SK-N-SH (cell line): Measurements from ENCODE around the gene LRCH2. TPM values are rescaled to one million over a fixed set of nuclear protein-coding genes. Genes with fewer than 3 reads are reported as not detected.

Experiments used
- CTCF ChIA-PET: fragments of 300-600, 350-600 bp; formaldehyde crosslinking; extraction: SDS; loops from one replicate; lab custom pipeline; 2021; lab: Yijun Ruan, JAX
- POLR2A ChIA-PET: fragments of 350-600 bp; sonication (Branson Sonifier 250); formaldehyde crosslinking; extraction: SDS; loops from one replicate; lab custom pipeline; 2020; ENCODE audit warnings: antibody characterized with exemption, inconsistent platforms; lab: Yijun Ruan, JAX
- DNase-seq: peaks from one replicate; pipeline ENCODE4 v3.0.0; 2012
- H2AFZ ChIP-seq: fragments of 200-600 bp; sonication (generic); 2 replicates; pipeline ENCODE4 v1.8.1; 2016; ENCODE audit warnings: antibody characterized with exemption, mild to moderate bottlenecking, low read depth
- H3F3A ChIP-seq: fragments of 200-600 bp; sonication (generic); replicated peaks from 2 replicates; pipeline ENCODE3; 2016; ENCODE audit warnings: antibody characterized with exemption, mild to moderate bottlenecking; ENCODE audit not compliant: insufficient read depth
- H3K27ac ChIP-seq, 2 experiments: fragments of 200-500 bp in 1 of 2; fragments of 200-600 bp in 1 of 2; sonication (Bioruptor generic) in 1 of 2; sonication (generic), shearing (Covaris generic) in 1 of 2; 2 replicates each; pipeline versions ENCODE4 v1.5.1 to v1.6.1; 2014 to 2016; ENCODE audit warnings: low read depth in 2 of 2, inconsistent platforms in 1 of 2, low read length in 1 of 2, mild to moderate bottlenecking in 1 of 2, mixed read lengths in 1 of 2
- H3K27me3 ChIP-seq: fragments of 200-600 bp; sonication (generic), shearing (Covaris generic); 2 replicates; pipeline ENCODE4 v1.6.1; 2016; ENCODE audit warnings: mixed run types; ENCODE audit not compliant: insufficient read depth
- H3K36me3 ChIP-seq, 2 experiments: fragments of 200-500 bp in 1 of 2; fragments of 200-600 bp in 1 of 2; sonication (Bioruptor generic) in 1 of 2; sonication (generic) in 1 of 2; replicated peaks in 1 of 2; 2 replicates each; pipeline versions ENCODE3 to v1.5.1; 2014 to 2016; ENCODE audit warnings: low read length in 1 of 2, mild to moderate bottlenecking in 1 of 2; ENCODE audit not compliant: insufficient read depth in 2 of 2, control insufficient read depth in 1 of 2
- H3K4me1 ChIP-seq, 2 experiments: fragments of 200-500 bp in 1 of 2; fragments of 200-600 bp in 1 of 2; sonication (Bioruptor generic) in 1 of 2; sonication (generic), shearing (Covaris generic) in 1 of 2; 2 replicates each; pipeline versions ENCODE4 v1.5.1 to v1.6.1; 2014 to 2016; ENCODE audit warnings: low read depth in 1 of 2, low read length in 1 of 2, mixed run types in 1 of 2; ENCODE audit not compliant: insufficient read depth in 2 of 2, control insufficient read depth in 1 of 2
- H3K4me2 ChIP-seq: fragments of 200-600 bp; sonication (generic), shearing (Covaris generic); 2 replicates; pipeline ENCODE4 v1.6.1; 2017; ENCODE audit warnings: mixed run types
- H3K4me3 ChIP-seq, 2 experiments: fragments of 200-500 bp in 1 of 2; fragments of 200-600 bp in 1 of 2; sonication (Bioruptor generic) in 1 of 2; sonication (generic), shearing (Covaris generic) in 1 of 2; 2 replicates each; pipeline versions ENCODE4 v1.5.1 to v1.8.1; 2014 to 2016; ENCODE audit warnings: low read depth in 2 of 2, inconsistent platforms in 1 of 2, low read length in 1 of 2, mild to moderate bottlenecking in 1 of 2, mixed read lengths in 1 of 2, moderate library complexity in 1 of 2
- H3K79me2 ChIP-seq: fragments of 200-600 bp; sonication (generic); 2 replicates; pipeline ENCODE4 v1.8.1; 2017; ENCODE audit warnings: mild to moderate bottlenecking; ENCODE audit not compliant: insufficient read depth
- H3K9ac ChIP-seq: fragments of 200-600 bp; sonication (generic); 2 replicates; pipeline ENCODE4 v1.6.1; 2017; ENCODE audit warnings: mixed run types
- H3K9me2 ChIP-seq: fragments of 200-600 bp; sonication (generic); 2 replicates; pipeline ENCODE4 v1.6.1; 2017; ENCODE audit warnings: mixed run types
- H3K9me3 ChIP-seq: fragments of 200-600 bp; sonication (generic); 2 replicates; pipeline ENCODE4 v1.6.1; 2017; ENCODE audit warnings: mixed run types, mild to moderate bottlenecking, moderate library complexity
- H4K20me1 ChIP-seq: fragments of 200-600 bp; sonication (generic); 2 replicates; pipeline ENCODE4 v1.6.1; 2017; ENCODE audit warnings: mild to moderate bottlenecking, mixed run types; ENCODE audit not compliant: insufficient read depth
- ELF1 ChIP-seq: IDR thresholded peaks from 2 replicates; pipeline ENCODE4 v1.4.0; 2012
- EZH2phosphoT487 ChIP-seq: fragments of 200-600 bp; sonication (generic); IDR thresholded peaks from 2 replicates; pipeline ENCODE4 v1.6.1; 2017; ENCODE audit warnings: low read depth, mixed run types, mild to moderate bottlenecking, antibody characterized with exemption, moderate library complexity, borderline replicate concordance
- FOSL2 ChIP-seq: IDR thresholded peaks from 2 replicates; pipeline ENCODE4 v1.4.0; 2012; ENCODE audit warnings: low read depth, mild to moderate bottlenecking, moderate library complexity, borderline replicate concordance
- FOXM1 ChIP-seq: IDR thresholded peaks from 2 replicates; pipeline ENCODE4 v1.4.0; 2012; ENCODE audit warnings: low read depth, mild to moderate bottlenecking
- JUND ChIP-seq: IDR thresholded peaks from 2 replicates; pipeline ENCODE4 v1.4.0; 2012
- MAX ChIP-seq: IDR thresholded peaks from 2 replicates; pipeline ENCODE4 v1.4.0; 2012; ENCODE audit warnings: low read depth
- MEF2A ChIP-seq: IDR thresholded peaks from 2 replicates; pipeline ENCODE4 v1.4.0; 2012; ENCODE audit warnings: low read depth, borderline replicate concordance
- NFIC ChIP-seq: IDR thresholded peaks from 2 replicates; pipeline ENCODE4 v1.4.0; 2012; ENCODE audit warnings: borderline replicate concordance
- POLR2AphosphoS5 ChIP-seq: IDR thresholded peaks from 2 replicates; pipeline ENCODE4 v1.6.1; 2012; ENCODE audit warnings: low read depth, low read length
- RAD21 ChIP-seq: IDR thresholded peaks from 2 replicates; pipeline ENCODE4 v1.6.1; 2012; ENCODE audit warnings: mild to moderate bottlenecking, low read length
- RXRA ChIP-seq: IDR thresholded peaks from 2 replicates; pipeline ENCODE4 v1.4.0; 2012; ENCODE audit warnings: low read depth, mild to moderate bottlenecking, borderline replicate concordance
- SIN3A ChIP-seq: IDR thresholded peaks from 2 replicates; pipeline ENCODE4 v1.6.1; 2012; ENCODE audit warnings: low read depth, mild to moderate bottlenecking, low read length, moderate library complexity, borderline replicate concordance
- SMC3 ChIP-seq: IDR thresholded peaks from 2 replicates; pipeline ENCODE4 v1.6.1; 2012; ENCODE audit warnings: low read depth, low read length, improper control_type of control experiment
- TCF12 ChIP-seq: IDR thresholded peaks from 2 replicates; pipeline ENCODE4 v1.4.0; 2012
- TEAD4 ChIP-seq: IDR thresholded peaks from 2 replicates; pipeline ENCODE4 v1.4.0; 2012; ENCODE audit warnings: mild to moderate bottlenecking, borderline replicate concordance; ENCODE audit not compliant: insufficient read depth
- WGBS: methylation state at CpG from one replicate; pipeline ENCODE4 v1.1.6; 2017; ENCODE audit warnings: low lambda C conversion rate; 5-methylcytosine and 5-hydroxymethylcytosine counted together
- polyA plus RNA-seq, 3 experiments: library from polyadenylated mRNA; depleted of rRNA; stranded (reverse); fragments of >200 nt; gene quantifications; 2 replicates each; pipeline ENCODE4 v1.2.3, GENCODE V29; 2012
- TF ChIP-seq, protein P1 (sequence below): IDR thresholded peaks from 2 replicates; pipeline ENCODE4; 2012
- TF ChIP-seq, protein P2 (sequence below): fragments of 150-350 bp; IDR thresholded peaks from 2 replicates; pipeline ENCODE4 v1.6.1; 2017; ENCODE audit warnings: antibody characterized with exemption, low read length, low read depth, borderline replicate concordance
- TF ChIP-seq, protein P3 (sequence below): IDR thresholded peaks from 2 replicates; pipeline ENCODE4 v1.4.0; 2012; ENCODE audit warnings: low read depth, borderline replicate concordance

LRCH2 gene
- polyA plus RNA-seq, 1 of the 3 experiments (the other 2 are of a cell fraction): 1.7 TPM

DNA sequence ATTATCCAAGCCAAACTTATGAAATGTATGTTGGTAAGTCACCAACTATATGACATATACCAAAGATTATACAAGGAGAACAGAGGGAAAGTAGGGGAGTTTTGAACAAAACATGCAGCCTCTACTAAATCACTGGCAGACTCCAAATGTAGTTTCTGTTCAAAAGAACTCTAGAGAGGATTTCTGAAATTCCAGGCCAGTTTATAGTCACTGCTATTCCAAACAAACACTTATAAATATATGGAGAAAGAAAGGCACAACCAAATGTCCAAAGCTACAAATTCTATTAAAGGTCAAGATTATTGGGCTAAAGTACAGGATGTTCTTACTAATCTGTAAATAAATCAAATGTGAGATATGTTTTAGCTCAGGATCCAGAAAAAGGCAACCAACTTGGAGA is 2.7 kb upstream of the LRCH2 start:
- Histone ChIP-seq H3K27ac (no peak overlapping the region), H3F3A (no peaks in the 10 kb centered on the region), H3K4me1 (no peaks in the 10 kb centered on the region), H3K36me3 (no peaks in the 10 kb centered on the region), H3K27me3 (no peaks in the 10 kb centered on the region)
- CTCF ChIA-PET: interaction anchor here (0.7 kb wide), 2 partner anchors 8 to 9 kb away, joined by 3 read pairs; no protein-coding TSS in a partner anchor
- TF ChIP-seq, protein P1, sequence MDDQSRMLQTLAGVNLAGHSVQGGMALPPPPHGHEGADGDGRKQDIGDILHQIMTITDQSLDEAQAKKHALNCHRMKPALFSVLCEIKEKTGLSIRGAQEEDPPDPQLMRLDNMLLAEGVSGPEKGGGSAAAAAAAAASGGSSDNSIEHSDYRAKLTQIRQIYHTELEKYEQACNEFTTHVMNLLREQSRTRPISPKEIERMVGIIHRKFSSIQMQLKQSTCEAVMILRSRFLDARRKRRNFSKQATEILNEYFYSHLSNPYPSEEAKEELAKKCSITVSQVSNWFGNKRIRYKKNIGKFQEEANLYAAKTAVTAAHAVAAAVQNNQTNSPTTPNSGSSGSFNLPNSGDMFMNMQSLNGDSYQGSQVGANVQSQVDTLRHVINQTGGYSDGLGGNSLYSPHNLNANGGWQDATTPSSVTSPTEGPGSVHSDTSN: no peak
- TF ChIP-seq FOXM1: no peak
- TF ChIP-seq, protein P2, sequence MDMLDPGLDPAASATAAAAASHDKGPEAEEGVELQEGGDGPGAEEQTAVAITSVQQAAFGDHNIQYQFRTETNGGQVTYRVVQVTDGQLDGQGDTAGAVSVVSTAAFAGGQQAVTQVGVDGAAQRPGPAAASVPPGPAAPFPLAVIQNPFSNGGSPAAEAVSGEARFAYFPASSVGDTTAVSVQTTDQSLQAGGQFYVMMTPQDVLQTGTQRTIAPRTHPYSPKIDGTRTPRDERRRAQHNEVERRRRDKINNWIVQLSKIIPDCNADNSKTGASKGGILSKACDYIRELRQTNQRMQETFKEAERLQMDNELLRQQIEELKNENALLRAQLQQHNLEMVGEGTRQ: no peak
- TF ChIP-seq TEAD4: no peak
- no peak for TF ChIP-seq SMC3
- TF ChIP-seq MAX: no peak
- TF ChIP-seq SIN3A: no peak
- TF ChIP-seq, protein P3, sequence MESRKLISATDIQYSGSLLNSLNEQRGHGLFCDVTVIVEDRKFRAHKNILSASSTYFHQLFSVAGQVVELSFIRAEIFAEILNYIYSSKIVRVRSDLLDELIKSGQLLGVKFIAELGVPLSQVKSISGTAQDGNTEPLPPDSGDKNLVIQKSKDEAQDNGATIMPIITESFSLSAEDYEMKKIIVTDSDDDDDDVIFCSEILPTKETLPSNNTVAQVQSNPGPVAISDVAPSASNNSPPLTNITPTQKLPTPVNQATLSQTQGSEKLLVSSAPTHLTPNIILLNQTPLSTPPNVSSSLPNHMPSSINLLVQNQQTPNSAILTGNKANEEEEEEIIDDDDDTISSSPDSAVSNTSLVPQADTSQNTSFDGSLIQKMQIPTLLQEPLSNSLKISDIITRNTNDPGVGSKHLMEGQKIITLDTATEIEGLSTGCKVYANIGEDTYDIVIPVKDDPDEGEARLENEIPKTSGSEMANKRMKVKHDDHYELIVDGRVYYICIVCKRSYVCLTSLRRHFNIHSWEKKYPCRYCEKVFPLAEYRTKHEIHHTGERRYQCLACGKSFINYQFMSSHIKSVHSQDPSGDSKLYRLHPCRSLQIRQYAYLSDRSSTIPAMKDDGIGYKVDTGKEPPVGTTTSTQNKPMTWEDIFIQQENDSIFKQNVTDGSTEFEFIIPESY: no peak
- TF ChIP-seq, all 33 proteins: peak for 0
- Histone ChIP-seq H3K9me2 (no peaks in the 10 kb centered on the region), H3K4me2 (no peak overlapping the region), H3K4me3 (no peak overlapping the region), H4K20me1 (no peaks in the 10 kb centered on the region), H3K79me2 (no peaks in the 10 kb centered on the region; the same call in 1 of the 2 replicates), H3K9me3 (no peaks in the 10 kb centered on the region), H2AFZ (no peak overlapping the region), H3K9ac (no peak overlapping the region)
- DNase-seq: no peak
- POLR2A ChIA-PET: no interaction called here

GRCh38 chrX:115234461-115234860 is 565 bp upstream of the LRCH2 start:
- WGBS: 6% methylated on average over 3 of the region's 3 CpGs
- Histone ChIP-seq H3K4me1 (no peaks in the 10 kb centered on the region), H3K4me2 (peak overlapping the region; percentile 72), H3F3A (no peaks in the 10 kb centered on the region), H3K9me2 (no peaks in the 10 kb centered on the region), H3K79me2 (no peaks in the 10 kb centered on the region; the same call in 1 of the 2 replicates), H3K27ac (peak overlapping the region in 1 of 2 experiments; percentile 53; a peak in 1 of 4 replicates), H2AFZ (peak overlapping the region; percentile 78; the same call in 1 of the 2 replicates), H3K9ac (no peak overlapping the region), H3K4me3 (peak overlapping the region; percentile 57 to 72), H3K9me3 (no peaks in the 10 kb centered on the region), H4K20me1 (no peaks in the 10 kb centered on the region), H3K36me3 (no peaks in the 10 kb centered on the region), H3K27me3 (no peaks in the 10 kb centered on the region)
- no peak for DNase-seq
- CTCF ChIA-PET: no interaction called here
- POLR2A ChIA-PET: no interaction called here
- TF ChIP-seq RXRA (no peak), TCF12 (no peak), JUND (no peak), FOSL2 (no peak), POLR2AphosphoS5 (no peak), EZH2phosphoT487 (no peak), ELF1 (no peak), MEF2A (no peak), NFIC (no peak), MAX (no peak), RAD21 (no peak)
- TF ChIP-seq, protein P3: no peak
- TF ChIP-seq, protein P2: no peak
